Body of pancreas (tissue), 4 donors: Measurements from ENCODE around the gene CLEC9A. TPM values are rescaled to one million over a fixed set of nuclear protein-coding genes. Genes with fewer than 3 reads are reported as not detected.

Source experiments
- ATAC-seq: fragments of 150-250 bp; one replicate; pipeline ENCODE4 v1.9.1; 2016
- DNase-seq, 4 donors: peaks; one replicate each; pipeline ENCODE4 v3.0.0-alpha.2; 2019
- H3K27ac ChIP-seq, 4 donors: fragments of 200-600 bp; sonication (generic); 1 replicate in 3 of 4; 2 replicates in 1 of 4; pipeline versions ENCODE4 v1.5.1 to v1.6.1; 2016 to 2019; ENCODE audit warnings: mild to moderate bottlenecking in 1 of 4, mixed read lengths in 1 of 4, moderate library complexity in 1 of 4
- H3K27me3 ChIP-seq, 2 donors: fragments of 200-600 bp; sonication (generic); one replicate each; pipeline ENCODE4 v1.6.0; 2016; ENCODE audit warnings: mild to moderate bottlenecking in 1 of 2
- H3K36me3 ChIP-seq, 2 donors: fragments of 200-600 bp; sonication (generic); replicated peaks in 1 of 2; 2 replicates each; pipeline ENCODE4 v1.5.1; 2016; ENCODE audit warnings: low read depth in 2 of 2; ENCODE audit not compliant: insufficient read depth in 1 of 2
- H3K4me1 ChIP-seq: fragments of 200-600 bp; sonication (generic); one replicate; pipeline ENCODE4 v1.6.0; 2016
- H3K4me3 ChIP-seq, 2 donors: fragments of 200-600 bp; sonication (generic); 1 replicate in 1 of 2; 2 replicates in 1 of 2; pipeline ENCODE4 v1.5.1; 2016 to 2019
- H3K9me3 ChIP-seq, 3 donors: fragments of 200-600 bp; sonication (generic); 1 replicate in 2 of 3; 2 replicates in 1 of 3; pipeline ENCODE4 v1.5.1; 2016
- CTCF ChIP-seq, 7 experiments: fragments of 450-650 bp in 4 of 7; fragments of 200-600 bp in 3 of 7; sonication (generic) in 3 of 7; IDR thresholded peaks; one replicate each; pipeline ENCODE4 v1.5.1; 2016 to 2019; ENCODE audit warnings: antibody characterized with exemption in 7 of 7
- POLR2A ChIP-seq, 3 donors: fragments of 450-650 bp; IDR thresholded peaks; one replicate each; pipeline ENCODE4 v1.6.1; 2016; ENCODE audit warnings: antibody characterized with exemption in 3 of 3, mild to moderate bottlenecking in 2 of 3
- WGBS, 2 donors: methylation state at CpG; one replicate each; pipeline ENCODE4 v1.1.5; 2017; 5-methylcytosine and 5-hydroxymethylcytosine counted together
- intact Hi-C: fragments of 100-400 bp; cut with DNase I; formaldehyde crosslinking; loops from one replicate; pipeline ENCODE4 v1.15.1; 2023
- total RNA-seq, 2 donors: library from RNA; depleted of rRNA; stranded (reverse); fragments of >200 nt; gene quantifications; one replicate each; pipeline ENCODE4 v1.1.0, GENCODE V29; 2016

Gene CLEC9A
- total RNA-seq, 2 donors from 2014 or later: 0.26 TPM; not detected in 1

GRCh38 chr12:10110256-10110844, 79.9 kb downstream of the CLEC9A start:
- DNase-seq (no peak), ATAC-seq (no peak)
- H3K36me3 ChIP-seq: no peaks in the 10 kb centered on the region
- WGBS, 2 donors: 68 to 70% methylated on average over 2 of the region's 2 CpGs
- H3K27me3 ChIP-seq: no peaks in the 10 kb centered on the region
- H3K9me3 ChIP-seq: no peaks in the 10 kb centered on the region
- TF ChIP-seq CTCF (IDR thresholded peaks at IDR 0.05): no peak
- no peak for TF ChIP-seq POLR2A (IDR thresholded peaks at IDR 0.05)
- H3K4me3 ChIP-seq: no peak overlapping the region
- intact Hi-C loops: no loop called here
- H3K4me1 ChIP-seq: no peaks in the 10 kb centered on the region
- no peak overlapping the region for H3K27ac ChIP-seq

- H3K4me3 ChIP-seq: no peak overlapping the region
- TF ChIP-seq POLR2A (IDR thresholded peaks at IDR 0.05) (no peak), CTCF (IDR thresholded peaks at IDR 0.05) (no peak)
- no peaks in the 10 kb centered on the region for H3K9me3 ChIP-seq
- DNase-seq (no peak), ATAC-seq (no peak)
- no peaks in the 10 kb centered on the region for H3K4me1 ChIP-seq
- H3K27ac ChIP-seq: no peak overlapping the region
- WGBS, 2 donors: 74 to 84% methylated on average over 35 to 38 of the region's 38 CpGs
- no peaks in the 10 kb centered on the region for H3K27me3 ChIP-seq
- intact Hi-C loops: no loop called here
- no peaks in the 10 kb centered on the region for H3K36me3 ChIP-seq
Measured at GRCh38 chr12:10111451-10111850, 81.0 kb downstream of the CLEC9A start.

GRCh38 chr12:10113075-10113474, 82.6 kb downstream of the CLEC9A start:
- intact Hi-C loops: no loop called here
- ATAC-seq (no peak), DNase-seq (no peak)
- H3K27me3 ChIP-seq: no peaks in the 10 kb centered on the region
- H3K36me3 ChIP-seq: no peaks in the 10 kb centered on the region
- no peak overlapping the region for H3K4me3 ChIP-seq
- H3K27ac ChIP-seq: no peak overlapping the region
- 79 to 90% methylated on average over 1 of the region's 1 CpG for WGBS, 2 donors
- H3K9me3 ChIP-seq: no peaks in the 10 kb centered on the region
- H3K4me1 ChIP-seq: no peaks in the 10 kb centered on the region
- no peak for TF ChIP-seq POLR2A (IDR thresholded peaks at IDR 0.05)
- no peak for TF ChIP-seq CTCF (IDR thresholded peaks at IDR 0.05)

GRCh38 chr12:10113920-10114319, 83.4 kb downstream of the CLEC9A start:
- H3K9me3 ChIP-seq: no peaks in the 10 kb centered on the region
- H3K4me3 ChIP-seq: no peak overlapping the region
- no peaks in the 10 kb centered on the region for H3K36me3 ChIP-seq
- no peak overlapping the region for H3K27ac ChIP-seq
- intact Hi-C loops: no loop called here
- H3K4me1 ChIP-seq: no peaks in the 10 kb centered on the region
- no peaks in the 10 kb centered on the region for H3K27me3 ChIP-seq
- WGBS, 2 donors: 40 to 41% methylated on average over 1 of the region's 1 CpG
- no peak for ATAC-seq
- TF ChIP-seq POLR2A (IDR thresholded peaks at IDR 0.05) (no peak), CTCF (IDR thresholded peaks at IDR 0.05) (no peak)
- DNase-seq: no peak

- no peaks in the 10 kb centered on the region for H3K9me3 ChIP-seq
- H3K27me3 ChIP-seq: no peaks in the 10 kb centered on the region
- intact Hi-C loops: no loop called here
- no peak overlapping the region for H3K27ac ChIP-seq
- 73 to 77% methylated on average over 15 of the region's 15 CpGs for WGBS, 2 donors
- DNase-seq (no peak), ATAC-seq (no peak)
- H3K4me3 ChIP-seq: no peak overlapping the region
- no peaks in the 10 kb centered on the region for H3K36me3 ChIP-seq
- H3K4me1 ChIP-seq: no peaks in the 10 kb centered on the region
- TF ChIP-seq POLR2A (IDR thresholded peaks at IDR 0.05) (no peak), CTCF (IDR thresholded peaks at IDR 0.05) (no peak)
Measured at GRCh38 chr12:10115311-10115710, 84.8 kb downstream of the CLEC9A start.
